Stimulated activated CD4-positive, alpha-beta T cell treated with anti-CD3 and anti-CD28 coated beads, TNF-alpha, amount 100 ng/mL, for 1 hour (primary cell): ENCODE measurements around the gene ATF7IP.

Experiments used
- DNase-seq, 3 donors: peaks; one replicate each; pipeline ENCODE4 v3.0.0-alpha.2; 2020; ENCODE audit warnings: low read depth in 3 of 3, low spot score in 1 of 3

Gene ATF7IP

GRCh38 chr12:14482361-14482760, 116.9 kb downstream of the ATF7IP start:
- no peak for DNase-seq

- DNase-seq: no peak
These were observed 117.4 kb downstream of the ATF7IP start for GRCh38 chr12:14482886-14483285.

- DNase-seq: no peak
These were observed 129.8 kb downstream of the ATF7IP start for GRCh38 chr12:14495326-14495725.

GRCh38 chr12:14505626-14506596, 140.4 kb downstream of the ATF7IP start:
- no peak for DNase-seq

GRCh38 chr12:14510574-14510973, 145.1 kb downstream of the ATF7IP start:
- DNase-seq: no peak

GRCh38 chr12:14514154-14514842, 148.8 kb downstream of the ATF7IP start:
- no peak for DNase-seq

- DNase-seq: no peak
These were observed 149.5 kb downstream of the ATF7IP start for GRCh38 chr12:14514946-14515345.

GRCh38 chr12:14521822-14522221, 156.3 kb downstream of the ATF7IP start:
- no peak for DNase-seq

GRCh38 chr12:14525964-14526363, 160.5 kb downstream of the ATF7IP start:
- DNase-seq: no peak

- no peak for DNase-seq
These were observed 166.7 kb downstream of the ATF7IP start for GRCh38 chr12:14532152-14532551.

GRCh38 chr12:14537088-14537487, 171.6 kb downstream of the ATF7IP start:
- DNase-seq: no peak

GRCh38 chr12:14540801-14541462, 175.4 kb downstream of the ATF7IP start:
- DNase-seq: no peak

- no peak for DNase-seq
These were observed 180.0 kb downstream of the ATF7IP start for GRCh38 chr12:14545144-14546124.

GRCh38 chr12:14547571-14547970, 182.1 kb downstream of the ATF7IP start:
- DNase-seq: no peak

- no peak for DNase-seq
These were observed 183.1 kb downstream of the ATF7IP start for GRCh38 chr12:14548609-14549008.
